Measurements from ENCODE around the gene ITGB4.

- TF ChIP-seq TAF1 (IDR thresholded peaks at IDR 0.05; ENCODE audit: borderline replicate concordance, insufficient read depth, low read length) (no peak), SIN3A (IDR thresholded peaks at IDR 0.05; ENCODE audit: borderline replicate concordance, insufficient read depth, low read length) (no peak)
Observed at GRCh38 chr17:75701288-75701687, 20.0 kb upstream of the ITGB4 start.
